Measurements from ENCODE around the gene IPO13.

The IPO13 gene, protein sequence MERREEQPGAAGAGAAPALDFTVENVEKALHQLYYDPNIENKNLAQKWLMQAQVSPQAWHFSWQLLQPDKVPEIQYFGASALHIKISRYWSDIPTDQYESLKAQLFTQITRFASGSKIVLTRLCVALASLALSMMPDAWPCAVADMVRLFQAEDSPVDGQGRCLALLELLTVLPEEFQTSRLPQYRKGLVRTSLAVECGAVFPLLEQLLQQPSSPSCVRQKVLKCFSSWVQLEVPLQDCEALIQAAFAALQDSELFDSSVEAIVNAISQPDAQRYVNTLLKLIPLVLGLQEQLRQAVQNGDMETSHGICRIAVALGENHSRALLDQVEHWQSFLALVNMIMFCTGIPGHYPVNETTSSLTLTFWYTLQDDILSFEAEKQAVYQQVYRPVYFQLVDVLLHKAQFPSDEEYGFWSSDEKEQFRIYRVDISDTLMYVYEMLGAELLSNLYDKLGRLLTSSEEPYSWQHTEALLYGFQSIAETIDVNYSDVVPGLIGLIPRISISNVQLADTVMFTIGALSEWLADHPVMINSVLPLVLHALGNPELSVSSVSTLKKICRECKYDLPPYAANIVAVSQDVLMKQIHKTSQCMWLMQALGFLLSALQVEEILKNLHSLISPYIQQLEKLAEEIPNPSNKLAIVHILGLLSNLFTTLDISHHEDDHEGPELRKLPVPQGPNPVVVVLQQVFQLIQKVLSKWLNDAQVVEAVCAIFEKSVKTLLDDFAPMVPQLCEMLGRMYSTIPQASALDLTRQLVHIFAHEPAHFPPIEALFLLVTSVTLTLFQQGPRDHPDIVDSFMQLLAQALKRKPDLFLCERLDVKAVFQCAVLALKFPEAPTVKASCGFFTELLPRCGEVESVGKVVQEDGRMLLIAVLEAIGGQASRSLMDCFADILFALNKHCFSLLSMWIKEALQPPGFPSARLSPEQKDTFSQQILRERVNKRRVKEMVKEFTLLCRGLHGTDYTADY

DNA sequence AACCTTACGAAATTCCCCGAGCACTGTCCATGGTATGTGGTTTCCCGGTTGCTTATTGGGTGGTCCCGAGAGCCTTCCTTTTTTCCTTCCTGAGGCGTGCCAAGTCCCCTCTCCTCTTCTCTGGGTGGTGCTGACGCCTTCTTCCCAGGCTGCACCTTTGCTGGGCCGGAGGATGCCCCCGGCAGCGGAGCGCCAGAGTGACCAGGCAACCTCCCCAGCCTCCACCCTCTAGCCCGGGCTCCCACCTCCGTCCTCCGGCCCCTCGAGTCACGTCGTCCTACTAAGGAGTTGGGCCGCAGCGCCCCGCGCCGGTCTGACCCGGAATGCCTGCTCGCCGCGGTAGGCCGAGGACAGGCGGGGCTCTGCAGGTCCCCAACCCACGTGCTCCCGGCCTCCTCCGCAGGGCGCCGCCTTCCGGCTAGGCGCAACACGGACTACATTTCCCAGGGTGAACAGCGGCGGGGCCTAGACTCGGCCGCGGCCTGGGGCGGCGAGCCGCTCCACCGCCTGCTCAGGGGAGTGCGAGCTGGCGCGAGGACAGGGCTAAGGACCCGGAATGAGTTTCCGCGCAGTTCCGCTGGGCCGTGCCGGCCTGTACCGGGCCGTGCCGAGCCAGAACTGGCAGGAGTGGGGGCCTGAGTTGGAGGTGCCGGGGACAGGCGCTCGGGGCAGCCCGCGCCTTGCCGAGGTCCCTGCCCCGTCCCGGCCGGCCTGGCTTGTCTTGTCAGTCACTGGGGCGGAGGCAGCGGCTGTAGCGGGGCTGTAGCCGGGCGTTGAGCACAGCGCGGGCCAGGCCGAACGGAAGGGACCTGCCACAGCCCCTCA, at the start of gene IPO13:
Gene IPO13, plus strand, starts transcription at position 715 of the 825 bp plus-strand sequence. CDS start 651 bp downstream, outside the sequence.
- peak; percentile 90 for DNase-seq (ENCODE audit: low read depth)

- DNase-seq (ENCODE audit: low read depth), result no peak
Observed at GRCh38 chr1:43898981-43899380, 47.8 kb upstream of the IPO13 start.

- DNase-seq (ENCODE audit: low read depth), result no peak
Observed at GRCh38 chr1:43900386-43900785, 46.4 kb upstream of the IPO13 start.

DNA sequence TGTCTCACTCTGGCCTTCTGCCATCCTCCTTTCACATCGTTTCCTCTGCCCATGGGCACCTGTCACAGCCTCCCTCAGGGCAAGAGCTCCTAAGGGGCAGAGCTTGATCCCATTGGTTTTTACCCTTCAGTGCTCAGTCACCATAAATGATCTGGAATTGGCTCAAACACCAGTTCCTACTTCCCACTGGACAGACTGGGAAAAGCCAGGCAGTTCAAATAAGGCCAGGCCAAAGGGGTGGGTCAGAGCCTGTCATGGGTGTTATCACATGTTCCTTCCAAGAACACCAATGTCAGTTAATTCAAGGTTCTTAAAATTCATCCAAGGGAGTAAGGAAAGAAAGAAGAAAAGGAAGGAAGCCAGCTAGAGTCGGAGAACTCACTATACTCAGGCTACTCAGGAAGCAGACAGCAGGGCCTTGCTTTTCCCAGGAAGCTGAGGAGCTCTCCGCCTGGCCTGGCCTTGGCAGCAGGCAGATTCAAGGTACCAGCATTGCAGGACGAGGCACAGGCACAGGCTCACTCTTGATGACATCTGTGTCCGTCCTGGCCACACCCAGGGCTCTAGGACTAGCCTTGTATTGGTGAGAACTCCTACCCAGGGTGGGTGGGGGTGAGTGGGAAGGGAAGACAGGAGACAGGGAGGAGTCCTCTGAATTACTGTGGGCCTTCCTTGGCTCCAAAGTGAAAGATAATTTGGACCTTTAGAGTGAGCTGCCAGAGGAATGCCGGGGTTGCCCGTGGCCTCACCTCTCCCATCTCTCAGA, 45.4 kb upstream of the IPO13 start:
- DNase-seq (ENCODE audit: low read depth), result no peak

DNA sequence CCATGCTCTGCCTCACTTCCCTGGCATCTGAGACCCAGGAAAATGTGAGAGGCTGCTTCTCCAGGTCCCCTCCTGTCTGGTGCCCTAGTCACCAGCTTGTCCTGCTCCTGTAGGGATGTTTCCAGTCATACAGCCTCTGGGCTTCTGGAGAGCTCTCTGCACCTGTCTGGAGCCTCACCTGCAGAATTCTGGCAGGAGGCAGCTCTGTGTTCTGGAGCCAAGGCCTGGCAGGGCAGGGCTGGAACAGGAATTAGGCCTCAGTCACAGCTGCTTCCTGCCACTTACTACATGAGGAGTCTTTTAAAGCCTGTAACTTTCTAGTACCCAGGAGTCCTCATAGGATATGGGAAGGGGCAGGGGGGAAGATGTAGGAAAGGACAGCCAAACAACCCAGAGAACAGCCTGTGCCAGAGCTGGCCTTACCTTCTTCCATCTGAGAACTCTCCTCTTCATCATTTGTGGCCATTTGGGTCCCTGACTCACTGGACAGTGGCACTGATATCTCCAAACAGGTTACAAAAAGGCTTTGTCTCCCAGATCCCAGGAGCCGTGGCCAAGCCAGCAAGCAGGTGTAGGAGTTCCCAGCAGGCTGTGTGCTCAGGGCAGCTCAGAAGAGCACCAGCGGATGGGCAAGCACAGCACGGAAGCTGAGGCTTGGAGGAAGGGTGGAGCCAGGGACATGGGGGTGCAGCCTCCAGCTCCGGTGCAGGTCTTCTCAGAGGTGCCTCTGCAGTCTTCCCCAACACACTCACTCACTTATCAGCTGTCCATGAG, 44.5 kb upstream of the IPO13 start:
- no peak for DNase-seq (ENCODE audit: low read depth)

DNA sequence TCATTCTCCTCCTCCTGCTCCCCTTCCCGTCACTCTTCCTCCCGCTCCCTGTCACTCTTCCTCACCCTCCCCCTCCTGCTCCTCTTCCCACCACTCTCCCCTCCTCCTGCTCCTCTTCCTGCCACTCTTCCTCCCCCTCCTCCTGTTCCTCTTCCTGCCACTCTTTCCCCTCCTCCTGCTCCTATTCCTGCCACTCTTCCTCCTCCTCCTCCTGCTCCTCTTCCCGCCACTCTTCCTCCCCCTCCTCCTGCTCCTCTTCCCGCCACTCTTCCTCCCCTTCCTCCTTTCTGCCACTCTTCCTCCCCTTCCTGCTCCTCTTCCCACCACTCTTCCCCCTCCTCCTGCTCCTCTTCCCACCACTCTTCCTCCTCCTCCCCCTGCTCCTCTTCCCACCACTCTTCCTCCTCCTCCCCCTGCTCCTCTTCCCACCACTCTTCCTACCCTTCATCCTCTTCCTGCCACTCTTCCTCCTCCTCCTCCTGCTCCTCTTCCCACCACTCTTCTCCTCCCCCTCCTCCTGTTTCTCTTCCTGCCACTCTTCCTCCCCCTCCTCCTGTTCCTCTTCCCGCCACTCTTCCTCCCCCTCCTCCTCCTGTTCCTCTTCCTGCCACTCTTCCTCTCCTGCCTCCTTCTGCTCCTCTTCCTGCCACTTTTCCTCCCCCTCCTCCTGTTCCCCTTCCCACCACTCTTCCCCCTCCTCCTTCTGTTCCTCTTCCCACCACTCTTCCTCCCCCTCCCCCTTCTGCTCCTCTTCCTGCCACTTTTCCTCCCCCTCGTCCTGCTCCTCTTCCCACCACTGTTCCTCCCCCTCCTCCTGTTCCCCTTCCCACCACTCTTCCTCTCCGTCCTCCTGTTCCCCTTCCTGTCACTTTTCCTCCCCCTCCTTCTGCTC, 41.8 kb upstream of the IPO13 start:
- DNase-seq (ENCODE audit: low read depth), result no peak

- DNase-seq (ENCODE audit: low read depth), result no peak
Observed at GRCh38 chr1:43908226-43908625, 38.5 kb upstream of the IPO13 start.

- DNase-seq (ENCODE audit: low read depth), result no peak
Observed at GRCh38 chr1:43908858-43909257, 37.9 kb upstream of the IPO13 start.

DNA sequence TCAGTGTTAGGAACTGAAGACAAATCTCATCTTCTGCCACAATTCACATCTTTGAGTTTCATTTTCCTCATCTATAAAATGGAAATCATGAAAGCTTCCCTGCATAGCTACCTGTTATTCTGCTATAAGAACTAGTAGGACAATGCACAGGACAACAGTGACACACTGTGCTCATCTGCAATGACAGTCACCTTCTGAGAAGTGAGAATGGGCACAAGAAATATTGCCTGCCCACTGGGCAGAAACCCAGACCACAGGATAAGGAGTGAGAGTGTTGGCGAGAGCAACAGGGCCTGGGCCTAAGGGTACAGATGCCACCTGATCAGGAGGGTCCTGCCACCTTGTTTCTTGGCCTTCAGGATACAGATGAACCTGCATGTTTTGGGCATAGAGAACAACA, 36.4 kb upstream of the IPO13 start:
- DNase-seq (ENCODE audit: low read depth), result no peak

DNA sequence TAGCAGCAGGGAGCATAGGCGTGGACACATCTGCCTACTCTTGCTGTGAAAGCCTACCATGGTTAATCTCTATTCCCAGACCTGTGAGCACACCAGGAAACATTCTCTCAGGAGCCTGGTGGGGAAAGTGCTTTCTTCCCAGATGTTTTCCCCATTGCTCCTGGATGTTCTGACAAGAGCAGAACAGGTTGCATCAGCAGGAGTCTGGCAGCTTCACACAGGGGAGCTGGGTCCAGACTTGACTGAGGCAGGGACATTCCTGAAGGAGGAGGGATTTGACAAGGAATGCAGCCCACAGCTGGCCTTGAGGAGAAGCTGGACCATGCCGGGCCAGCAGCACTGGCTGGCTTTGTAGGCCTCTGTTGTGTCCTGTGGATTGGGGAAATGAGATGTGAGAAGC, 34.1 kb upstream of the IPO13 start:
- DNase-seq (ENCODE audit: low read depth), result no peak

DNA sequence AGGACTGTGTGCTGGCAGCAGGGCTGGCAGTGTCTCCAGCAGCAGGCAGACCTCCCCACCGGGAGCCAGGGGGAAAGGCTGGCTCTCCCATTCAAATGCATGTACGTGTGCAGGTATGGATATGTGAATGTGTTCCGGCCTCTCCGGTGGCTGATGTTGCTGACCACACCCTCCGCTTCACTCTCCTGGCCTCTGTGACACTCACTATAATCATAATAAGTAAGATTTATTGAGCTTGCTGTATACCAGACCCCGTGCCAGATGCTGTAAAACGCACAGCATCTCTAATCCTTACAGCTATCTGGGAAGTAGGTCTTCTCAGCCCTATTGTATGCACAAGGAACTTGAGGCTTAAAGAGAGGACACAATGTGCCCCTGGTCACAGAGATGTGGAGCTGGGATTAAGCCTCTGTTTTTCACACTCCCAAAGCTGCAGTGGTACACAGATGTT, 33.7 kb upstream of the IPO13 start:
- no peak for DNase-seq (ENCODE audit: low read depth)

GRCh38 chr1:43913666-43914360, 32.9 kb upstream of the IPO13 start:
- no peak for DNase-seq (ENCODE audit: low read depth)

DNA sequence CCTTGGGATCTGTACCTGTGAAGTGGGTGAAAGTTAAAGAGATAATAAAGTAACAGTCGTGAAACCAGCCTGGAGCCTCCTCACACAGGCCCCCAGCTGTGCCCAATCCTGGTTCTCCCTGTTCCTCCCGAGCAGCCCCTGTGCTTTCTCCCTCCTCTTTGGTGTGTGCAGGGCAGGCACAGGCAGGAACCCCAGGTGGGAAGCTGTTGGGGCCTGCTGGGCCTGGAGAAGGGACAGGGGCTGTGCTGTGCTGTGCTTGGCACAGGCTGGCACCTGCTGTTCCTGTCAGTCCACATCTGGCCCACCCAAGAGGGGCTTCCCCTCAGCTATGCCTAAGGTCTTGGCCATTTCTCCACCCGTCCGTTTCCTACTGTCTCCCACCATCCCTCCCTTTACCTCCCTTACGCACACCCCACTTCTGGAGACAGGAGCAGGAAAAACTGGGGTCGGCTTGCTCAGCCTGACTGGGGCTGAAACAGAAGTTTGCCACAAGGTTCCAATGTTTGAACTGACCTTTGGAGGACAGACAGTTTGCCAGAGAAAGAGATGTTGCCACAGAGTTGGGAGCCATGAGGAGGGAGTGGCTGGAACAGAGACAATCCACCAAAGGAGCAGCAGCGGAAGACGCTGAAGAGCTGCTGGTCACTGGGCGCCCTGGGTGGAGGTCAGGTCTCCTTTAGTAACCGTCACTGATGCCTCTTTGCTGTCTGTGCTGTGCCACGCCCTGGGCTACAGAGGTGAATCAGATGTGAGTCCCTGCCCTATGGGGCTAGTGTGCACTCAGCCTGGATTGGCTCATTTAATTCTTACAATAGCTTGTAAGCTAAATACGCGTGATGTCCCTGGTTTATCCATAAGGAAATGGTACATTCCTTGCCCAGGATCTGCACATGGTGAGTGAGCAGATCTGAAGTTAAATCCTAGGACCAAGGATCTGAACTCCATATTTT, 31.9 kb upstream of the IPO13 start:
- no peak for DNase-seq (ENCODE audit: low read depth)

GRCh38 chr1:43919906-43920305, 26.8 kb upstream of the IPO13 start:
- DNase-seq (ENCODE audit: low read depth), result no peak

DNA sequence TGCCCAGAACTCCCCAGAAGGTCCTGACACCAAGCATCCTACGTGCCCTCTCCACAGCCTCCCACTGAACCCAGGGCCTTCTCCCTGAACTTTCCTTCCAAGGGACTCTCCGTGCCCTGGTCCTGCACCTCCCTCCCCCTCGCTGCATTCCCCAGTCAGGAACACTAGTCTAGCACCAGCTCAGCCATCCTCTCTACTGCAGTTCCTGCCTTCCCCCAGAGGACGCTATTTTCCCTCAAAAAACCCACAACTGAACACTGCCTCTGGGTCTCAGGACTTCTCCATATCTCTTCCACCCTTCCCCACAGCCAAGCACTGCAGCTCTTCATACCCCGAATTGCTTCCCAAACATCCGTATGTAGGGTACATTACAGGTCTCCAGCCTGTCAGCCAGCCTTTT, 25.7 kb upstream of the IPO13 start:
- DNase-seq (ENCODE audit: low read depth), result no peak

GRCh38 chr1:43924516-43924915, 22.2 kb upstream of the IPO13 start:
- no peak for DNase-seq (ENCODE audit: low read depth)

DNA sequence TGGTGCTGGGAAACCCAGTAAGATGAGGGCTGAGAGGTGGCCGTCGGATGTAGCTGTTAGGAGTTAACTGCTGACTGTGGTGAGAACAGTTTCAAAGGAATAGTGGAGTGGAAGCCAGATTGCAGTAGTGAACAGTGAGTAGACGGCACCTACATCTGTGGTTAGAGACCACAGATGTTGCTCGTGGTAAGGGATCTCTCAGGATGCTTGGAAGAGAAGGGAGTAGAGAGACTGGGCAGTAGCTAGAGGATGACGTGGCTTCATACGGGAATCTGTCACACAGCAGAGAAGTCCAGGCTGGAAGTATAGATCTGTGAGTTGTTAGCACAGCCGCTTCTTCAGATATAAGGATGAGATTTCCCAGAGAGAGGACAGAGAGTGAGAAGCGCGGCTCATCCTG, 20.9 kb upstream of the IPO13 start:
- no peak for DNase-seq (ENCODE audit: low read depth)

Data from T-helper 22 cell (primary cell).